VCaP (cell line): Measurements from ENCODE around the gene PDZD2.
"Not testable (repeated sequence)": the region's sequence is repeated elsewhere in the genome, so short reads cannot be mapped to it uniquely, and the experiment has no call there.

Experiments
- H3K27ac ChIP-seq: fragments of 450-650 bp; 2 replicates; pipeline ENCODE4 v1.5.1; 2017
- TF ChIP-seq, protein P1 (sequence below): fragments of 450-650 bp; conservative IDR thresholded peaks from 2 replicates; pipeline ENCODE4 v1.5.1; 2017; ENCODE audit warnings: mild to moderate bottlenecking, moderate library complexity

The PDZD2 gene

DNA sequence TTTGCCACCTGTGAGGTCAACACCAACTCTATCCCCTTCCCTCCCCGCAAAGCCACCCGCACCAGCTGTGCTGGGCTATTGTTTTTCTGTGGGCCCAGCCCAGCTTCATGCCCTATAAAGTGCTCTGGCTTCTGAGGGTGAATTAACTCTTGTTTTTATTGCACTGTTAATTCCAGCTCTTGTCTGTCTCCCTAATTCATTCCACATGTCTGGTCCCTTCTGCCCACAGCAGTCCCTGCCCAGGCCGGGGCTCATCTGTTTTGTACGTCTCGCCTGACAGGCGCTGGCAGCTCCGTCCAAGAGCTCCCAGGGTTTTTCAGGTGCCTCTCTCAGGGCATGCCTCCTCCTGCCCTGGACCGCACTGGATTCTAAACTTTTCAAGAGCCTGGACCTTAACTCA, 118.9 kb downstream of the PDZD2 start:
- H3K27ac ChIP-seq: no peak overlapping the region
- TF ChIP-seq, protein P1, sequence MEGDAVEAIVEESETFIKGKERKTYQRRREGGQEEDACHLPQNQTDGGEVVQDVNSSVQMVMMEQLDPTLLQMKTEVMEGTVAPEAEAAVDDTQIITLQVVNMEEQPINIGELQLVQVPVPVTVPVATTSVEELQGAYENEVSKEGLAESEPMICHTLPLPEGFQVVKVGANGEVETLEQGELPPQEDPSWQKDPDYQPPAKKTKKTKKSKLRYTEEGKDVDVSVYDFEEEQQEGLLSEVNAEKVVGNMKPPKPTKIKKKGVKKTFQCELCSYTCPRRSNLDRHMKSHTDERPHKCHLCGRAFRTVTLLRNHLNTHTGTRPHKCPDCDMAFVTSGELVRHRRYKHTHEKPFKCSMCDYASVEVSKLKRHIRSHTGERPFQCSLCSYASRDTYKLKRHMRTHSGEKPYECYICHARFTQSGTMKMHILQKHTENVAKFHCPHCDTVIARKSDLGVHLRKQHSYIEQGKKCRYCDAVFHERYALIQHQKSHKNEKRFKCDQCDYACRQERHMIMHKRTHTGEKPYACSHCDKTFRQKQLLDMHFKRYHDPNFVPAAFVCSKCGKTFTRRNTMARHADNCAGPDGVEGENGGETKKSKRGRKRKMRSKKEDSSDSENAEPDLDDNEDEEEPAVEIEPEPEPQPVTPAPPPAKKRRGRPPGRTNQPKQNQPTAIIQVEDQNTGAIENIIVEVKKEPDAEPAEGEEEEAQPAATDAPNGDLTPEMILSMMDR: no peak

DNA sequence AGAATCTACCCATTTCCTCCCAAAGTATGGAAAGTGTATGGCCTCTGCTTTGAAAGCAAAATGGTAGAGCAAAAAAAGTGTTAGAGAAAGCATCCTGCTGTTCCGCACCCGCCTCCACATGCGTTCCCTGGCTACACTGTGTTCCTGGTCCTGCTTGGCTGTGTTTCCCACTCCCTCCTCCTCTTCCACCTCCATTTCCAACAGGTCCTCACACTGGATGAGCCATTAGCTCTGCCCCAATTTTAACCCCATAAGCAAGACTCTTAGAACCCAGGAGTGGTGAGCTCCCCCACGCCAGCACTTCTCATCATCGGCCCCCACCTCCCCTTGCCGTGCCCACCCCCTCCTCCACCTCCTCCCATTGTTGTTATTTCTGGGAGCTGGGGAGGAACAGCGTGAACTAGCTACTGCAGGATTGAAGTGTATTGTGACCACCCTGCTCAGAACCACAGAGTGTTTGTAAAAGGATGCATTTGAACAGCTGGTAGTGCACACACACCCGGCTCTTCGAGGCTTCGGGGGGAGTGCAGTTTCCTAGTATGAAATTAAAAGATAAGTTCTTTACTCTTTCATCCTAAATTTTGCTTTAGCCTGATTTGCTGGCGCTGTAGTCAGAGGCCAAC, 120.0 kb downstream of the PDZD2 start:
- TF ChIP-seq, protein P1: no peak

DNA sequence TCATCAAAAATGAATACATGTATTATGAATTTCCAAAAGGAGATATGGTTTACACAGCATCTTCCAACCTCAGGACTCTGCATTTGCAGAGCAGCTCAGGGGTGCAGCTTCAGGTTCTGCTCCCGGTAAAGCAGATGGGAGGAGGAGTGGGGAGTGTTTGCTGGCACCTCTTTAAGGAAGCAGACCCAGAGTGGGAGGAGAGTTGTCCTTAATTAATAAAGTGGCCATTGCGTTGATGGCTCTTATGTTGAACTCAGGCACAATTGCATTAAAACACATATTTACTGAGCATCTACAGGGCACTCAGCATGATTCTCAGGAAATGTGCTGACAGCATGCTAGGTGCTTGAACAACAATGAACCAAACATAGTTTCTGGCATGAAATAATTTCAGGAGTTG, 121.0 kb downstream of the PDZD2 start:
- TF ChIP-seq, protein P1: no peak
- H3K27ac ChIP-seq: no peak overlapping the region

More for the DNA sequence above, 120.0 kb downstream of the PDZD2 start:
- H3K27ac ChIP-seq: no peak overlapping the region

DNA sequence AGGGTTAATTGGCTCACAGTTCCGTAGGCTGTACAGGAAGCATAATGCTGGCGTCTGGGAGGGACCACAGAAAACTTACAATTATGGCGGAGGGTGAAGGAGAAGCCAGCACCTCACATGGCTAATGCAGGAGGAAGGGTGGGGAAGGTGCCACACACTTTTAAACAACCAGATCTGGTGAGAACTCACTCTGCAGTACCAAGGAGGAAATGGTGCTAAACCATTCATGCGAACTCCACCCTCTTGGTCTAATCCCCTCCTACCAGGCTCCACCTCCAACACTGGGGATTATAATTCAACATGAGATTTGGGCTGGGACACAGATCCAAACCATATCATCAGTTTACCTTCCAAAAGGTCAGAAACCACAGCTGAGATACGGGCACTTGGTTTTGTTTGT, 122.9 kb downstream of the PDZD2 start:
- TF ChIP-seq, protein P1: no peak

DNA sequence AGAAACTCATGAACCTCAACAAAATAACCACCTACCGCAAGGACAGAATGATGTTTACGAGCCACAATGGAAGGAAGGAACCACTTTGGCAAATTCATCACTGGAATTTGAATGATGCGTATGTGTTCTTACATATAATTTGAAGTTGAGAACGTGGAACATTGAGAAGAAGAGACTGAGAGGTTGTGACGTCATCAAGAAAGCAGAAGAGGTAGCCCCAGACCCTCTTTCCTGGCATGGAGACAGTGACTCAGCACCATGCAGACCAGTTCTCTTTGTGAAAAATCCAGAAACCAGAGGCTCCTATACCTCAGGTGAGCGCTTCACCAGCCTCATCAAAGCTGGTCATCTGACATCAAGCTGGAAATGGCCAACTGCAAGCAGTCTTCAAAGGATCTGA, 124.5 kb downstream of the PDZD2 start:
- H3K27ac ChIP-seq: no peak overlapping the region
- TF ChIP-seq, protein P1: no peak

More for the DNA sequence above, 122.9 kb downstream of the PDZD2 start:
- no peak overlapping the region for H3K27ac ChIP-seq

DNA sequence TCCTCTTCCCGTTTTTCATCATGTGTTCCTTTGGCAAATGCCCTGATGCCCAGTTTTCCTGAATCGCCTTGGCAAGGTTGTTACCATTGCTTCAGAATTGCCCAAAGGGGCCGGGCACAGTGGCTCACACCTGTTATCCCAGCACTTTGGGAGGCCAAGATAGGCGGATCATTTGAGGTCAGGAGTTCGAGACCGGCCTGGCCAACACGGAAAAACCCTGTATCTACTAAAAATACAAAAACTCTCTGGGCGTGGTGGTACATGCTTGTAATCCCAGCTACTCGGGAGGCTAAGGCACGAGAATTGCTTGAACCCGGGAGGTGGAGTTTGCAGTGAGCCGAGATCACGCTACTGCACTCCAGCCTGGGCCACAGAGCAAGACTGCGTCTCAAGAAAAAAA, 125.8 kb downstream of the PDZD2 start:
- H3K27ac ChIP-seq: not testable (repeated sequence)

DNA sequence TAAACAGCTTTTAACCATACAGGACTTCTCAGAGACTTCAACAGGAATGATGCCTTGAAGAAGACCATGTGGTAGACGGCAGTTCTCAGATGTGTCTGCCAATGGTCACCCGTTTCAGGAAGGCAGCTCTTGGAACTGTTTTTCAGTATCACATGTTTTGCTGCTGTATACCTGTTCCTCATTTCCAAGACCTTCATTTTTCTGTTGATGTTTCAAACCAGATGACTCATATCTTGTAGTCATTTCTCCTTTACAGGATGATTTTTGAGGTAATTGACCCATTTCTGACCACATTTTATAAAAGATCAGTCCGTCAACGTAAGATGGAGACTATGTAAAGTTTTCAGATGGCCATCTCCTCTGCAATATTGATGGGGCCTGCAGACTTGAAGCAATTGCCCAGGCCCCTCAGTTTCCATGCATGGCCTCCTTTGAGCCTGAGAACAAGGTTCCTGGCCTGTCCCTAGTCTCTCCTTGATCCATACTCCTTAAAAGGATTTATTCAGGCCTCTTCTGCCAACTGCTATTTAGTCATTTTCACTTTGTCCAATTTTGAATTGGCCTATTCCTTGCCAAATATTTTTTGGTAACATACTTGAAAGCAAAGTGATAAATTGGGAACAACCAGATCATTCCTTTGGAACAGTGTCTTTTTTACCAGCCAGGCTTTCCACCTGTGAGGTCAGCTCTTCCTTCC, 128.6 kb downstream of the PDZD2 start:
- H3K27ac ChIP-seq: no peak overlapping the region
- TF ChIP-seq, protein P1: no peak

DNA sequence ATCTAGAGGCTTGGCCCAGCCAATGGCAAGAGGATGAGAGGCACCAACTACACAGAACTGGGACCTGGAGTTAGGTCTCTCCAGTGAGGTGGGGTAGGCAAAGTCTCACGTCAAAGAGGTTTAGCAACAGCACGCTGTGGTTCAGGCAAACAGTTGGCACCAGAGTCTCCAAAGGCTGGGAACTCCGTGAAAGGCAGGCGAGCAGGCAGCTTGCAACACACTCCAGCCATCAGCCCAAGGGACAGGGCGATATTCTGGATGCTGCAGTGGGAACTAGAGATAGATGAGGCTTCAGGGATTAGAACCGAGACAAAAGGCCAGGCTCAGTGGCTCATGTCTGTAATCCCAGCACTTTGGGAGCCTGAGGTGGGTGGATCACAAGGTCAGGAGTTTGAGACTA, 129.1 kb downstream of the PDZD2 start:
- TF ChIP-seq, protein P1: no peak
- H3K27ac ChIP-seq: no peak overlapping the region
